Measurements from ENCODE around the gene LAMA2. TPM values are rescaled to one million over a fixed set of nuclear protein-coding genes. Genes with fewer than 3 reads are reported as not detected.

Gene LAMA2
- polyA plus RNA-seq, 3 donors: not detected

DNA sequence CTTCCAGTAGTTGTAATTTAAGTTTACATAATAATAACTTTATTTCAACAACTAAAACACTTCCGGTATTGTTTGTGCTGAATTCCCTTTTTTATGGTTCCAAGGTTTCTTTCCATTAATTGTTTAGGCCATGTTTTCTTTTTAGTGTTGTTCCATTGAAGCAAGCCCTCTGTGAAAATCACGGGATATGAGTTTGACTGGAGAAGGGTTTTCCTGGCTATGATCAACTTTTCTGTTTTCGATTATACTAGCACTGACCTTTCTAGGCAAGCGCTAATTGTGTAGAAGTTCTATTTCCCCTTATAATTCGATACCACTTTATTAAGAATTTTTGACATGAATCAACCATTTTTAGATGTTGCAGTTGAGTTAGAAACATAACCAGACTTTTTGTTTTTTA lies 2.4 kb downstream of the LAMA2 start:
- Histone ChIP-seq H3K27me3 (ENCODE audit: control insufficient read depth in 2 of 2, insufficient read depth in 2 of 2, low read length in 2 of 2) (peaks cover 0 to 18% of the 10 kb centered on the region in 2 donors), H3K27ac (ENCODE audit: low read depth in 1 of 2, low read length in 2 of 2) (no peak overlapping the region), H3K79me2 (ENCODE audit: insufficient read depth, low read length) (no peaks in the 10 kb centered on the region), H3K9ac (ENCODE audit: insufficient read depth, low read length, poor library complexity, severe bottlenecking) (no peak overlapping the region), H3K4me3 (replicated peaks in 1 of 3; ENCODE audit: low read depth in 2 of 3, low read length in 3 of 3) (no peak overlapping the region), H3K9me3 (replicated peaks in 1 of 2; ENCODE audit: control insufficient read depth in 1 of 2, insufficient read depth in 1 of 2, low read length in 2 of 2) (no peaks in the 10 kb centered on the region), H3K4me1 (ENCODE audit: control insufficient read depth in 1 of 2, insufficient read depth in 2 of 2, low read length in 2 of 2) (no peaks in the 10 kb centered on the region), H2AFZ (ENCODE audit: insufficient read depth, low read depth, low read length, poor library complexity, severe bottlenecking) (no peak overlapping the region), H4K20me1 (ENCODE audit: insufficient read depth, low read length) (no peaks in the 10 kb centered on the region), H3K4me2 (replicated peaks; ENCODE audit: extremely low read depth, low read length, poor library complexity, severe bottlenecking) (no peak overlapping the region), H3K36me3 (replicated peaks in 1 of 2; ENCODE audit: control insufficient read depth in 1 of 2, insufficient read depth in 2 of 2, low read length in 2 of 2) (no peaks in the 10 kb centered on the region)
- TF ChIP-seq, protein P1, sequence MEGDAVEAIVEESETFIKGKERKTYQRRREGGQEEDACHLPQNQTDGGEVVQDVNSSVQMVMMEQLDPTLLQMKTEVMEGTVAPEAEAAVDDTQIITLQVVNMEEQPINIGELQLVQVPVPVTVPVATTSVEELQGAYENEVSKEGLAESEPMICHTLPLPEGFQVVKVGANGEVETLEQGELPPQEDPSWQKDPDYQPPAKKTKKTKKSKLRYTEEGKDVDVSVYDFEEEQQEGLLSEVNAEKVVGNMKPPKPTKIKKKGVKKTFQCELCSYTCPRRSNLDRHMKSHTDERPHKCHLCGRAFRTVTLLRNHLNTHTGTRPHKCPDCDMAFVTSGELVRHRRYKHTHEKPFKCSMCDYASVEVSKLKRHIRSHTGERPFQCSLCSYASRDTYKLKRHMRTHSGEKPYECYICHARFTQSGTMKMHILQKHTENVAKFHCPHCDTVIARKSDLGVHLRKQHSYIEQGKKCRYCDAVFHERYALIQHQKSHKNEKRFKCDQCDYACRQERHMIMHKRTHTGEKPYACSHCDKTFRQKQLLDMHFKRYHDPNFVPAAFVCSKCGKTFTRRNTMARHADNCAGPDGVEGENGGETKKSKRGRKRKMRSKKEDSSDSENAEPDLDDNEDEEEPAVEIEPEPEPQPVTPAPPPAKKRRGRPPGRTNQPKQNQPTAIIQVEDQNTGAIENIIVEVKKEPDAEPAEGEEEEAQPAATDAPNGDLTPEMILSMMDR (IDR thresholded peaks at IDR 0.05): no peak
- no CpG with 5 or more reads among the region's 5 CpGs for WGBS (ENCODE audit: insufficient coverage)
- Mint-ChIP-seq H3K4me3 (no peak overlapping the region), H3K27me3 (ENCODE audit: low read depth in 3 of 3) (peaks cover 13 to 20% (median 16%) of the 10 kb centered on the region in 3 donors), H3K27ac (no peak overlapping the region), H3K36me3 (no peaks in the 10 kb centered on the region), H3K4me1 (no peaks in the 10 kb centered on the region), H3K9me3 (peaks cover 0 to 4% (median 0%) of the 10 kb centered on the region in 7 donors)
- intact Hi-C loops (cut with micrococcal nuclease): no loop called here
- no peak for DNase-seq

DNA sequence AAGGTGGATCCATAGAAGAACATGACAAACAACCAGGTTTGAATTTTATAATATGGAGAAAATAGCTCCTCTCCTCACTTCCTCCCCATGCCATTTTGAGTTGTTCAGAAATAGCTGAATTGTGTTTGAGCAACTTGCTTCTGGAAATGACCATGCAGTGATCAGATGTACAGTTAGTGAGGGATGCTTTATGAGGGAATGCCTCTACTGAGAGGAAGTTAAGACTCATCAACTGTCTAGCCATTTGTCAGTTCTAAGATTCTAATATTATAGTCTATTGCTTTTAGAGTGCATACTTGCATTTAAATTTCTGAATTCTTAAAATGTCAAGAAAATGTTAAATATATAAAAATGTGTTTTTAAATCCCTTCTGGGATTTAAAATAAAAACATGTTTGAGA lies 3.8 kb downstream of the LAMA2 start:
- no peak for DNase-seq
- H3K27me3 ChIP-seq (ENCODE audit: control insufficient read depth in 2 of 2, insufficient read depth in 2 of 2, low read length in 2 of 2): peaks cover 0 to 18% of the 10 kb centered on the region in 2 donors
- no peaks in the 10 kb centered on the region for H3K9me3 ChIP-seq (replicated peaks in 1 of 2; ENCODE audit: control insufficient read depth in 1 of 2, insufficient read depth in 1 of 2, low read length in 2 of 2)
- no peak overlapping the region for H3K4me3 Mint-ChIP-seq
- no peak overlapping the region for H3K27ac ChIP-seq (ENCODE audit: low read depth in 1 of 2, low read length in 2 of 2)
- no peaks in the 10 kb centered on the region for H4K20me1 ChIP-seq (ENCODE audit: insufficient read depth, low read length)
- H3K9ac ChIP-seq (ENCODE audit: insufficient read depth, low read length, poor library complexity, severe bottlenecking): no peak overlapping the region
- TF ChIP-seq, protein P1 (IDR thresholded peaks at IDR 0.05): no peak
- no peaks in the 10 kb centered on the region for H3K4me1 ChIP-seq (ENCODE audit: control insufficient read depth in 1 of 2, insufficient read depth in 2 of 2, low read length in 2 of 2)
- intact Hi-C loops (cut with micrococcal nuclease): no loop called here
- H3K36me3 Mint-ChIP-seq: no peaks in the 10 kb centered on the region
- H3K4me1 Mint-ChIP-seq: no peaks in the 10 kb centered on the region
- peaks cover 13 to 19% (median 16%) of the 10 kb centered on the region in 3 donors for H3K27me3 Mint-ChIP-seq (ENCODE audit: low read depth in 3 of 3)
- H3K4me2 ChIP-seq (replicated peaks; ENCODE audit: extremely low read depth, low read length, poor library complexity, severe bottlenecking): no peak overlapping the region
- H3K79me2 ChIP-seq (ENCODE audit: insufficient read depth, low read length): no peaks in the 10 kb centered on the region
- H2AFZ ChIP-seq (ENCODE audit: insufficient read depth, low read depth, low read length, poor library complexity, severe bottlenecking): no peak overlapping the region
- H3K27ac Mint-ChIP-seq: no peak overlapping the region
- H3K36me3 ChIP-seq (replicated peaks in 1 of 2; ENCODE audit: control insufficient read depth in 1 of 2, insufficient read depth in 2 of 2, low read length in 2 of 2): no peaks in the 10 kb centered on the region
- no peak overlapping the region for H3K4me3 ChIP-seq (replicated peaks in 1 of 3; ENCODE audit: low read depth in 2 of 3, low read length in 3 of 3)
- peaks cover 0 to 4% (median 0%) of the 10 kb centered on the region in 7 donors for H3K9me3 Mint-ChIP-seq
